IPS-11a (cell line): Measurements from ENCODE around the gene MVD.

ENCODE experiments used
- H3K4me3 ChIP-seq: one replicate; pipeline ENCODE4 v1.5.1; 2013; ENCODE audit warnings: low read depth, low read length, control low read depth

MVD gene

DNA sequence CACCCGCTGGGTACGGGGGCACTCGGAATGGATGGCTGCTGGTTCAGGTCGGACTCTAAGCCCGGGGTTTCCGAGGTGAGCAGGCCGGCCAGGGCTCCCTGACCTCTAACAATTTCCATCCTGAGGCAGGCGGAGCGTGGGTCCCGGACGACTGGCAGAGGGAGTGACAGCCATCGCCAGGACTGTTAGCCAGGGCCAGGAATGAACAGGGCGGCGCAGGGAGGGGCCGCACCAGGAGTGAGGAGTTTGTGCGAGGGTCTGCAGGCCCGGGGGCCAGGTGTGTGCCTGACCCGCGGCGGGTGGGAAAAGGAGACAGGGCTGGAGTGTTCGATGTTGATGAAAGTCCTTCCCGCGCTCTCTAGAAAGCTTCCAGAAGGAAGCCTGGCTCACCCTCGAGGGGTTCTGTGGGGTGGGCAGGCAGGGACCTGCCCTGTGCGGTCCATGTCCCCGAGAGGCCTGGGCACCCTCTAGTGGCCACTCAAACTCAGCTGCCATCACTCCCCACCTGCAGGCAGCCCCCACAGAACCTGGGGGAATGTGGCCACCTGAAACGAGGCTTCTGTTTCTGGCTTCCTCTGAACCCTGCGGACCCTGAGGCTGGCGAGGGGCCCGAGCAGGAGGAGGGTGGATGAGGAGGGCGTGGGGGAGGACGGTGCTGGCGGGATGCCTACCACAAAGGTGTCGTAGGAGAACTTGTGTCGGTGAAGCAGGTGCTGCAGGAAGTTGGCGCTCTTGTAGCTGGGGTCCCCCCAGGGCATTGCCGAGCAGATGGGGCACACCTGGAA, 35.1 kb upstream of the MVD start:
- no peak overlapping the region for H3K4me3 ChIP-seq

DNA sequence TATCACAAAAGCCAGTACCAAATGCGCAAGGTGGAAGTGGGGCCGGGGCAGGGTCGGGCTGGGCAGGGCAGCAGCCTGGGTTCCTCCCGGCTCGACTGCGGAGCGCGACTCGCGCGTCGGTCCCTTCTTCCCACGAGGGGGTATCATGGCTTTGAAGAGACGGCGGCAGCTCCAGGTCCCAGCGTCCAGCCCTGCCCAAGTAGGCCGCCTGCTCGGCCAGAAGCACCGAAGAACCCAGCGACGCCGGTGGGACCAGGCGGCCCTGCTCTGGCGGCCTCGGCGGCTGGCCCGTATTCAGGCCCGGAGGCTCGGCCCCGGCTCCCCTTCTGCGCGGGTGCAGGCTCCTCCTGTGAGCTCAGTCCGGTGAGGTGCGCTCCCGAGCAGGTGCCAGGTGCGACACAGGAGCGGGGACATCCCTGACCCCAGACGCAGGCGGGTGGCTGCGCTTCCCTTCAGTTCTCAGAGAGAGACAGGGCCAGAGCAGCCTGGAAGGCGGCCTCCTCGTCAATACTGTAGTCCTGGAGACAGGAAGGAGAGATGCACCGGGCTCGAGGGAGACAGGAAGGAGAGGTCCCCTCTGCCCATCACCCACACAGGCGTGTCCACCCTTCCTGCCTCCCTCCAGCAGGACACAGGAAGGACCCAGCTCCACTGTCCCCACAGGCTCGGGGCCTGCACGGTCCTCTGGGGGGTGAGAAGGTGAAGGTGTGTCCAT, 34.4 kb upstream of the MVD start:
- H3K4me3 ChIP-seq = no peak overlapping the region

DNA sequence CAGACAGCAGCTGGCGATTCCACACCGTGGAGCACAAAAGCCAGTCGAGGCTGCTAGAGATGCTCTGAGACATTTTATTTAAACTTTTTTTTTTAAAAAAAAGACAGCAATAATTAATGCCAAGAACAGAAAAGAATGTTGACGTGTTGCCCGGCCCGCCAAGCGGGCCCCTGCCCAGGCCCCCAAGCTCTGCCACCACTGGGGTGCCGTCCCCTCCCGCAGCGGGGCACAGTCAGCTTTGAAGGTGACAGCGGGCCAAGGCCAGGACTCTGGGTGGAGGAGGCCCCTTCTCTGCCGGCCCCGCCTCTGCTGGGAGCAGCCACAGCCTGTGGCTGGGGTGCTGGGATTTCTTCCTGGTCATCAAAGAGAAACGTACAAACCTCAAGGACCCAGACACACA, 33.5 kb upstream of the MVD start:
- no peak overlapping the region for H3K4me3 ChIP-seq

DNA sequence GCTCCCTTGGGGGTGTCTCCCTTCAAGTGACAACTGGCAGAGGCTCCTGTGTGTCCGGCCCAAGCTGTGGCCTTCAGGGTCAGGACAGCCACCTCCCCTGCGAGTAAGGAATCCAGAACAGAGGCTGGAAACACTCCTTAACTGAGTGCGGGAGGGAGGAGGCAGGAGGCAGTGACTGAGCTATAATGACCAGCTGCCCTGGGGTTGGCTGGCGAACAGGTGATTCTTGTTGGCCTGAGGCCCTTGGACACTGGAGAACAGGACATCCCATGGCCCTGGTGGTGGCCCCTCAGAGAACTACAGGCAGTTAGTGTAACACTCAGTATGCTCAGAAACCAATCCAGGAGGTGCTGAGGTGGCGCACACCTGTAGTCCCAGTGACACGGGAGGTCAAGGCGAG, 32.9 kb upstream of the MVD start:
- no peak overlapping the region for H3K4me3 ChIP-seq

DNA sequence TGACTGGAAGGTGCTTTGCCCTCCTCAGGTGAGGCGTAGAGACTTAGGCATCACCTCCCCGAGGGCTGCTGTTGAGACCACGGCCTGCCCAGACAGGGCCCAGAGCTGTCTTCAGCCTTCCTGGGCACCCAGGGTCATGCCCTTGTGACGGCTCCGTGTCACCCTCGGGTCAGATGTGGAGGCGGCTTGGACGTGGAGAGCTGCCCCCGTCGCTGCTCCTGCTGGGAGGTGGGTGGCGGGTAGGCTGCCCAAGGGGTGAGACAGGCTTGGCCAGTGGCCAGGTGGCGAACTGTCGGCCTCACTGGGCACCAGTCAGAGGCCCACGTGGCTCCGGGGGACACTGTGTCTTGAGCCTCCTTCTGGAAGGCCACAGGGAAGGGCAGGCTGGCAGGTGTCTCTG, 32.3 kb upstream of the MVD start:
- H3K4me3 ChIP-seq = no peak overlapping the region

DNA sequence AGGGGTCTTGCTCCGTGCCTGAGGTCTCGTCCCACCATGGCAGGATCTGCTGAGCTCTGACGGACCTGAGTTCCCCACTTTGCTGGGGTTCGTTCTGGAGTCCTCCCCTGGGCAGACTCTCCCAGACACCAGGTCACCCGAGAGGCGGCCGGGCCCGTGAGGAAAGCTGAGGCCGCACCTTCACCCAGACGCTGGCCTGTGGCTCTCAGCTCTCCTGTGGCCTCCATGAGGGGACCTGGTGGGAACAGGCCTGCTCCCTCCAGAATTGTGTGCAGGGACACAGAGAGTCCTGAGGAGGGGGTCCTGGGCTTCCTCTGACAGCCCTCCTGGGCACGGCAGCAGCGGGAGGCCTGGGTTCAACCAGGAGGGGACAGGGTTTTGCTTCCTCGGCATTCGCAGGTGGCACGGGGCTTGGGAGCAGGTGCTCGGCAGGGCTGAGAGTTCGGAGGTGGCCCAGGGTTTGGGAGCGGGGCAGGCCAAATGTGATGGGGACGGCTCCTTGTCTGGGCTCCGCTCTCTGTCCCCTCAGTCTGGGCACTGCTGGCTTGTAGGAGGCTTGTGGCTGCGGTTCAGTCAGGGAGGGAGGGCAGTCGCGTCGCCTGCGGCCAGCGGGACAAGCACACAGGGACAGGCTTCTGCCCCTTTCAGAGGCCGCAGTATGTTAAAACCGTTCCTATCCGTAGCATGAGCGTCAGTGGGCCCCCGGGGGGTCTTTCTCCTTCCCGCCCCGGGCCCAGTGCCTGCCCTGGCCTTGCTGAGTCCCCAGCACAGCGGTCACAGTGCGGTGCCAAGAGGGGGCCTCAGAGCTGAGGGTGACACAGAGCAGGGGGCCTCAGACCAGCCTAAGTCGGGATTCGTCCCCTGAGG, 31.6 kb upstream of the MVD start:
- H3K4me3 ChIP-seq = no peak overlapping the region

DNA sequence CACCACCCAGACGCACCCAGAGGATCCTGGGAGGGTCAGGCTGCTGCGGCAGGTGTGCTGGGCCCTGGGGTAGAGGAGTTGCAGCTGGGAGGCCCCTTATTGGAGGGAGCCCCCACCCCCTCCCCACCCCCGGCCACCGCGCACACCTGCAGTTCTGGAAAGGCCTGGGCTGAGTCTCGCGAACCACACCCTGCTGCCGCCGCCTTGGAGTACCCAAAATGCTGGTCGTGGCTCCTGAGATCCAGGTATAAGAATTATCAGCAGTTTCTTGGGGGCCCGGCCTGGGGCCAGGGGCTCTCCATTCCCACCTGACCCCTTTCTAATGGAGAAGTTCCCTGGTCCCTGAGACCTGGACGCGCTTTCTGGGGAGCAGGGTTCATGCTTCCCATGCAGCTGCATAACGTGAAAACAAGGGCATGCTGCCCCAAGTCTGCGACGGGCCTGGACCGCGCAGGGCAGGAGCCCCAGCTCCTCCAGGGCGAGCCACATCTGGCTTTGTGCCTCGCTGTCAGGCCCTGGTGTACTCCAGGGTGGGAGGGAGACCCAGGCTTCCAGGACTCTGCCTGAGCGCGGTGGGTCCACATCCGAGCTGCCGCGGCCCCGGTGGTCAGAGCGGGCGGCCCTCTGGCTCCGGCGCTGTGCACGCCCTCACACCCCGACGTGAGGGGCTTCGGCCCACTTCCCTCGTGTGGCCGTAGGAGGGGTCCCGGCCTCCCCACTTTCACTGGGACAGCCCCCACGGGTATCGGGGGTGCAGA, 30.7 kb upstream of the MVD start:
- H3K4me3 ChIP-seq = no peak overlapping the region

DNA sequence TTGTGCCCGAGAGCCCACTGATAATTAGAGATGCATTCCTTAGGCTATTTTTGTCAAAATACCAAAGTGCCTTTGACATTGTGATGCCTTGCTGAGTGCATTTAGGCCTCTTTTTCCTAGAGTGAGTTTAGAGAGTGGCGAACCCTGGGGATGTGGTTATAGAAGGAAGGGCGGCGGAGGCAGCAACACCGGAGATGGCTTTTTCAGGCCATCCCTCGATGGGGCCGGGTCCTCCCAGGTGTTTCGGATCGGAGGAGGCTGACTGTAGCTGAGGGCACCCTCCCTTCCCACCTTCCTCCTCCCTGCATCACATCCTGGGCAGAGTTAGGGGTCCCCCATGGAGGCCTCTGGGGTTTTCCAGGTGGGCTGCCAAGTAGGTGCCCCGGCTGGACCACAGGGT, 30.0 kb upstream of the MVD start:
- H3K4me3 ChIP-seq = no peak overlapping the region

DNA sequence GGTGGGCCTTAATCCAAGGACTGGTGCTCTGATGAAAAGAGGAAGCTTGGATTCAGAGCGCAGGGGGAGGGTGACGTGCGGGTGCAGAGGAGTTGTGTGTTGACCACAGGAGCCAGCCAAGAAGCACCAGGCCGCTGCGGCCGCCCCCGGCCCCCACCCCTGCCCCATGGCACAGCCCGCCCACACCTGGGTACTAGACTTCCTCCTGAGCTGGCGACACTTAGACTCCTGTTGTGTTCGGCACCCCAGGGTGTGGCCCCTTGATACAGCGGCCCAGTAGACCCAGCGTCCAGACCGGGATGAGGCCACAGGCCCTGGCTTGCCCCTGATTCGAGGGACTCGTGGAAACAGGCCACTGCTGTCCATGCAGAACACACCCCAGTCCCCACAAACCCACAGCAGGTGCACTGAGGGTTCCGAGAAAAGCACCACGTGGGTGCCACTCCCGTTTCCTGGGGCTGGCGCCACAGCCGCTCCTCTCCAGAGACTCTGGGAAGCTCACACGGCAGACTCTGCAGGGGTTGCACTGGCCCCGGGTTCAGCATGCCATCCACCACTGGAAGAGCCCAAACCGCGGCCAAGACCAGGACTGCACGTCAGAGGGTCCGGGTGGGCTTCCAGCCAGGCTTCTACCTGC, 29.2 kb upstream of the MVD start:
- no peak overlapping the region for H3K4me3 ChIP-seq

DNA sequence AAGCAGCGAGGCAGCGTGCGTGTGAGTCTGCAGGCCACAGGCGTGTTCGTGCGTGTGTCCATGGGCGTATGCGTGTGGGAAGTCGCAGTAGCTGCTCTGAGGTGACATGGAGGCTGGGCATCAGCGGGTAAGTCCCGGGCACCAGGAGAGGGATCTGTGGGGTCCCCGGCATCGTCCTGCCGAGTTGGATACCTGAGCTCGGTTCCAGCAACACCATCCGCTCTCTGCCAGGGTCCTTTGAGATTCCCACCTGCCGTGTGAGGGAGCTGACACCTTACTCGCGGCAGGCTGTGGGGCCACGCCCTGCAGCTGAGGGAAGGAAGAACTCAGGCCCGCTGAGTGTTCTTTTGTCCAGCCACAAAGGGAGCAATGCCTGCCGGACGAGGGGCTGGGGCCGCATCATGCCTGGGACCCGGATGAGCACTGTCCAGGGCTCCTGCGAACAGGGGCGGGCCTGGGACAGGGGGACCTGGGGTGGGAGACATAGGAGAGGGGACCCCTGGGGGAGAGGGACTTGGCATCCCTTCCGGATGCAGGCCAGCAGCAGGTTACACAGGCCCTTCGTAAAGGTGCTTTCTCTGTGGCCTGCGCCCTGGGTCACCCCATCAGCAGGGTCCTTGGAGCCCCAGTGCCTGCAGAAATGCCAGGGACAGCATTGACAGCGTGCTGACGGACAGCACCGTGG, 28.4 kb upstream of the MVD start:
- no peak overlapping the region for H3K4me3 ChIP-seq

DNA sequence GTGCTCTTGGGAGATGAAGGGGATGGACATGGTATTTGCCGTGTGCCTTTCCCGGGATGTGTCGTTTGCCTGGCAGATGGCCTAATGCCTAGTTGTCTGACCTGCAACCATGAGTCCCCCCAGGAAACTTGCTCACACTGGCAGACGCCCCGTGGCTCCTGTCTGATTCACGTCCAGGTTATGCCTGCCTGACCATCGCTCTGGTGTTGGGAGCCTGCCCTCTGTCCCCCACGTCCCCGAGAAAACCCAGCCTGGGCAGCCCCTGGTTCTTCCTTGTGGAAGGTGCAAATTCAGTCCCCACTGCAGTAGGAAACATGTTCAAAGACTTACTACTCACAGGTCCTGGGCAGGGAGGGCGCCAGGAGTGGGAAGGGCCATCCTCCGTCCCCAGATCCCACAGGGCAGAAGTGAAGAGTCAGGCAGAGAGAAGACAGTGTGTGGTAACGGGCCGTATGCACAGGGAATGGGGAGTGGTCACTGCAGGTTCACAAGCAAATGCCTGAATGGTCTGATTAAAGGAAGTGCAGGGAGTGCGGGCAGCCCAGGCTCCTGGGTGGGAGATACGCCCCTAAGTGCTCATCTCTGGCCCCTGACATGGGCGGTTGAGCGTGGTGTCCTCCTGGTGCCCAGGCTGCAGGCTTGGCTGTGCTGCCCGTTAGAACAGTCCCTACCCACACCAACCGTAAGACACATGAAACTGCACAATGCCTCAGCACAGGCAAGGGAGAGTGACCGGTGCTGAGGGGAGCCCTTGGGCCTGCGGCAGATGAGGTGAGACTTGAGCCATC, 27.6 kb upstream of the MVD start:
- H3K4me3 ChIP-seq = no peak overlapping the region

DNA sequence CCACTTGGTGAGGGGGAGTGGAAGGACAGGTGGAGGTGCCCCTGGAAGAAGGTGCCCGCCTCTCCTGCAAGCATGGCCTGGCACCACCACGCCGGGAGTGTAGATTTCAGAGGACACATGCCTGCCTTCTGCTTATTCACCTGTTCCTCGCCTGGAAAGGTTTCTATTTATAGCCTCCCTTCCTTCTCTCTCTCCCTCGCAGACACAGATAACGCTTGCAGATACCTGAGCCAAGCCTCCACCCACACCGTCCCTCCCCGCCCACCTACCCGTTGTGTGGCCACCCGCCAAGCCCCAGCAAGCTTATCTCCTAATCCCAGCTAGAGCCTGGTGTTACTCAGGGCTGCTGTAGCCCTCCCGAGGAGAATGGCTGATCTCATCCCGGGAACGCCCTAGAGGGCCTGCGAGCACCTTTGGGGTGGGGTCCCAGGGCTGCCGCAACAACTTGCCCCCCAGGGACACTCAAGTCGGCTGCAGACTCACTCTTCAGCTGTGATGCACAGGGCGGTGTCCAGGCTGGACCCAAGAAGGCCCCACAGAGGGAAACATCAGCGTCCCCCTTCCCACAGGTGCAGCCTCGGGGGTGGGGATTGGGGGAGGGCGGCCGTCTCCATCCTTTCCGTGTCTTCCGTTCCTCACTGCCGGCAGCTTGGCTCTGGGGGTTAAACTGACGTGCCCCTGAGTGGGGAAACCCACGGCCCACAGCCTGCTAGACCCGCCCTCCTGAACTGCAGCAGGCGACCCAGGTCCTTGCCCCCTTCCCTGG, 25.3 kb upstream of the MVD start:
- no peak overlapping the region for H3K4me3 ChIP-seq

DNA sequence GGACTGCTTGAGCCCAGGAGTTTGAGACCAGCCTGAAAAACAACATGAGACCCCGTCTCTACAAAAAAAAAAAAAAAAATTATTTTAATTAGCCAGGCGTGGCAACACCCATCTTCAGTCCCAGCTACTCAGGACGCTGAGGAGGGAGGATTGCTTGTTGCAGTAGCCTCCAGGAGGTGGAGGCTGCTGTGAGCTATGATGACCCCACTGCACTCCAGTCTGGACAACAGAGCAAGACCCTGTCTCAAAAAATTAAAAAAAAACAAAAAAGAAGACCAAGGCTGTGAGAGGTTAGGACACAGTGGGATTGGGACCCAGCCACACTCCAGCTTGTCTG, 24.8 kb upstream of the MVD start:
- H3K4me3 ChIP-seq = no peak overlapping the region

DNA sequence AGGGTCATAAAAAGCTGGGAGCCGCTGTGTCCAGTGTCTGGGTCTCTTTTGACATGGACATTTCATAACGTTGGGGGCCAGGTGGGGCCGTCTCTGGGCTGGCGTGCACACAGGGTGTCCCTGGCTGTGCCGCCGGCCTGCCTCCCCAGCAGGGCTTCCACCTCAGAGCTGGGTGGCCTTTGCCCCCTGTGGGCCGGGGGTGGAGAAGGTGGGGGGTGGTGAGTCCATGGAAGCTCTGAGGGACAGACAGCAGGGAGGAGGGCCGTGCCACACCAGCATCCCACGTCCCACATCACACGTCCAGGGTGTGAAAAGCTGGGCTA, 24.3 kb upstream of the MVD start:
- H3K4me3 ChIP-seq = no peak overlapping the region

DNA sequence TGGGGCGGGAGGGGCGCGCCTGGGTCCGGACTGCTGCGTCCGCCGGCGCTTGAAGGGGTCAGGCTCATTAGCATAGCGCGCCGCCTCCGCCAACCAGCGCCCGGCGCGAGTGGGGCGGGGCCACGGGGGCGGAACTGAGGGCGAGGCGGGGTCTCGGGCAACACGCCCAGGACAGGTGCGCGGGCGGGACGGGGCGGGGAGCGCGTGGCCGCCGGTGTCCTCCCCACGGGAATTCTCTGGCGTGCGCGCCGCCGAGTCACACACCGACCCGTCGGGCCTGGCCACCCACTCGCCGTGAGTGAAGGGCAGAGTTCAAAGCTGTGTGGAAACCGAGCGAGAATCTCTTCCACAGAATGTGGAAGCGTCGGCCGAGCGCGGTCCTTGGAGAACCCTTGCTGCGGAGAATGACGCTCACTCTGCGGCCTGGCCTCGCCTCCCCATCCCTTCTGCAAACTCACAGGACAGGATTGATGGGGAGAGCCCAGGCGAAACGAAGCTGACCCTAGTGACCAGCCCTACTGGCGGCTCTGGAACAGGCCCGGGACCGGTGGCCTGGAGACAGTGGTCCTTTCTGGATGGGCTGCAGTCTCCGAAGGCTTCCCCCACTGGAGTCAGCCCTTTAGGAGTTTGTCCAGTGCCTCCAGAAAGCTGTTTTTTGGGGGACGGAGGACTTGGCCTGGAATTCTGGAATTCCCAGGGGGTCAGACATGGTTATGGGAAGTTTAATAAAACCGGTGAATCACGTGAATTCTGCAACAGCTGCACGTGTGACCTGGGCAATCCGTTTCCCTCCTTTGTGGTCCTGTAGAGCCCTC, 23.8 kb upstream of the MVD start, which contains the start of gene SNAI3:
TSS of gene SNAI3 (minus strand) at position 69 of the 815 bp plus-strand sequence. CDS start 101 bp downstream, outside the sequence.
- H3K4me3 ChIP-seq = peak within 1 kb of the TSS; percentile 54

DNA sequence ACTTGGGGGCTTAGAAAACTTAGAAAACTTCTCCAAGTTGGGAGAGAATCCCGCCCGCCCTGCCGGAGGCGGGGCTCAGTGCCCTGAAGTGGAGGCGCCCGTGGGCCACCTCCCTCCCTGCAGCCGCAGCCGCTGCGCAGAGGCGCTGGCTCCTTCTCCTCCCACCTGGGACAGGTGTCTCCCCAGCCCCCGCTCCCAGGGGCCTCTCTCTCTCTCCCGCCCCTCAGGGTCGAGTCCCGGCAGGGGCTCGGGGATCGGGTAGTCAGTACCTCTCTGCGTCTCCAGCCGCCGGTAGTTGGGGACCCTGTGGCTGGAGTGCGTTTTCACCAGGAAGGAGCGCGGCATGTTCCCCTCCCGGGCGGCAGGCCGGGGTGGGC, 23.2 kb upstream of the MVD start:
- H3K4me3 ChIP-seq = peak overlapping the region; percentile 54

DNA sequence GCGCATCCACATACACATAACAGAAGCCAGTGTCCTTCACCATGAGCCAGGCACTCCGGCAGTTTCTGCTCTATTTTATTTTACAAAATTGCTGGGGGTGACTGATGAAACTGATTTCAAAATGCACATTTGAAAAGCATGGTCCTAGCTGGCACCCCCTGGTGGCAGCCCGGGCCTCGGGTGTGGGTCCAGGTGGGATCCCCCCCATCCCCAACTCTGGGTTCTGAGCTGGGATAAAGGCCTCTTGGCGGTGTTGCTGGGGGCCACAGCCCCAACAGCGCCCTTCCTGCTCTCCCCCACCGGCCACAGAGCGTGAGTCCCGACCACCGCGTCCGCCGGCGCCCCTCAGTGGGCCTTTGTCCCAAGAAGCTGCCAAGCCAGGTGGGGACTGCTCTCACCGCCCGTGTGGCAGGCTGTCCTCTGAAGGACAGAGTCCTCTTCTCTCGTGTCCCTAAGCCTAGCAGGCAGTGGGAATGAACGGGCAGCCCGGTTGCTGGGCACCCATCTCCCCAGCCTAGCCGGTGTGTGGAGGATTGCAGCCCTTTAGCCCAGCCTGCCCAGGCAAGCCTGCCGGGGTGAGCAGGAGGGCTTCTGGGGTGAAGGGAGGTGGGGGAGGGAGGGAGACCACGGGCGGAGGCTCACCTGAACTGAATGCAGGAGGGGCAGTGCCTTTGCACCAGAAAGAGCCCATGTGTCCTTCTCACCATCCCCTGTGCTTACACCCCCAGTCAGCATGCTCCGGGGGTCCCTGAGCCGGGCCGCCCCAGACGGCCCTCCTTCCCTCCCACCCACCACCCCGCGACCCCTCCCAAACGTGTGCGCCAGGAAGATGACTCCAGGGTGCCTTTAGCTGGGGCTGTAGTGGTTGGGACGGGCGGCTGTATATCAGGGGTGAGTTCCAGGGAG, 22.5 kb upstream of the MVD start:
- H3K4me3 ChIP-seq = peak overlapping the region; percentile 54
